ENCODE measurements around the gene BCL2L14.
"Not testable (repeated sequence)": the region's sequence is repeated elsewhere in the genome, so short reads cannot be mapped to it uniquely, and the experiment has no call there.

GRCh38 chr12:12110923-12111555, 40.3 kb downstream of the BCL2L14 start:
- TF ChIP-seq, protein P1, sequence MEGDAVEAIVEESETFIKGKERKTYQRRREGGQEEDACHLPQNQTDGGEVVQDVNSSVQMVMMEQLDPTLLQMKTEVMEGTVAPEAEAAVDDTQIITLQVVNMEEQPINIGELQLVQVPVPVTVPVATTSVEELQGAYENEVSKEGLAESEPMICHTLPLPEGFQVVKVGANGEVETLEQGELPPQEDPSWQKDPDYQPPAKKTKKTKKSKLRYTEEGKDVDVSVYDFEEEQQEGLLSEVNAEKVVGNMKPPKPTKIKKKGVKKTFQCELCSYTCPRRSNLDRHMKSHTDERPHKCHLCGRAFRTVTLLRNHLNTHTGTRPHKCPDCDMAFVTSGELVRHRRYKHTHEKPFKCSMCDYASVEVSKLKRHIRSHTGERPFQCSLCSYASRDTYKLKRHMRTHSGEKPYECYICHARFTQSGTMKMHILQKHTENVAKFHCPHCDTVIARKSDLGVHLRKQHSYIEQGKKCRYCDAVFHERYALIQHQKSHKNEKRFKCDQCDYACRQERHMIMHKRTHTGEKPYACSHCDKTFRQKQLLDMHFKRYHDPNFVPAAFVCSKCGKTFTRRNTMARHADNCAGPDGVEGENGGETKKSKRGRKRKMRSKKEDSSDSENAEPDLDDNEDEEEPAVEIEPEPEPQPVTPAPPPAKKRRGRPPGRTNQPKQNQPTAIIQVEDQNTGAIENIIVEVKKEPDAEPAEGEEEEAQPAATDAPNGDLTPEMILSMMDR (IDR thresholded peaks at IDR 0.05; ENCODE audit: low read depth, low read length, poor library complexity, severe bottlenecking), result not testable (repeated sequence)
- not testable (repeated sequence) for TF ChIP-seq EZH2phosphoT487 (IDR thresholded peaks at IDR 0.05; ENCODE audit: borderline replicate concordance, low read length)

All from DOHH2 (cell line).